ENCODE results near the gene ZNF136. TPM values are rescaled to one million over a fixed set of nuclear protein-coding genes. Genes with fewer than 3 reads are reported as not detected.
A peak's percentile ranks its signal among the peaks of the same experiment; 100 is the strongest.

Gene ZNF136
- total RNA-seq, 1 experiment from 2014 or later: 4.0 TPM

GRCh38 chr19:12159773-12160414 lies 3.0 kb upstream of the ZNF136 start:
- intact Hi-C loops (cut with micrococcal nuclease): loop anchor here (5.0 kb wide), 1 partner anchor 132 kb away; the partner anchor contains the start of gene ZNF44
- peaks cover 0 to 3% of the 10 kb centered on the region in 2 experiments; a peak in 1 of 4 replicates for H3K4me1 ChIP-seq (ENCODE audit: control insufficient read depth in 1 of 2, insufficient read depth in 2 of 2, low read length in 2 of 2)
- no peak overlapping the region for H3K4me3 ChIP-seq (replicated peaks in 1 of 2; ENCODE audit: low read depth in 1 of 2, low read length in 2 of 2)
- ChIA-PET RAD21 (ENCODE audit: low non-redundant PET in 1 of 2, low total read pairs in 2 of 2, uncharacterized antibody in 2 of 2, unreplicated experiment in 2 of 2) (no interaction called here), CTCF (no interaction called here), POLR2A (no interaction called here)
- ATAC-seq: no peak
- peaks cover 4 to 14% of the 10 kb centered on the region in 2 experiments; a peak in 2 of 4 replicates for H3K9me3 ChIP-seq (ENCODE audit: control insufficient read depth in 1 of 2, insufficient read depth in 1 of 2, low read depth in 1 of 2, low read length in 2 of 2)
- no peaks in the 10 kb centered on the region for H4K20me1 ChIP-seq (ENCODE audit: insufficient read depth)
- H3K36me3 ChIP-seq (ENCODE audit: control insufficient read depth in 1 of 2, insufficient read depth in 2 of 2, low read length in 2 of 2): no peaks in the 10 kb centered on the region
- no peak for DNase-seq (ENCODE audit: low read depth, low spot score)
- no peaks in the 10 kb centered on the region for H3K79me2 ChIP-seq (ENCODE audit: insufficient read depth, low read length)
- no peaks in the 10 kb centered on the region for H3K9me2 ChIP-seq (ENCODE audit: insufficient read depth)
- H3K9ac ChIP-seq (ENCODE audit: low read length): no peak overlapping the region
- H2AFZ ChIP-seq (ENCODE audit: low read depth, low read length, poor library complexity, severe bottlenecking): no peak overlapping the region
- no peak overlapping the region for H3K4me2 ChIP-seq (ENCODE audit: low read length)
- no peak overlapping the region for H3K27ac ChIP-seq (ENCODE audit: low read depth, low read length)
- TF ChIP-seq, protein P1, sequence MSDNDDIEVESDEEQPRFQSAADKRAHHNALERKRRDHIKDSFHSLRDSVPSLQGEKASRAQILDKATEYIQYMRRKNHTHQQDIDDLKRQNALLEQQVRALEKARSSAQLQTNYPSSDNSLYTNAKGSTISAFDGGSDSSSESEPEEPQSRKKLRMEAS (IDR thresholded peaks at IDR 0.05): no peak
- no peak for TF ChIP-seq ZNF274 (IDR thresholded peaks at IDR 0.05; ENCODE audit: low read depth, low read length)
- TF ChIP-seq EZH2 (IDR thresholded peaks at IDR 0.05): no peak
- TF ChIP-seq SIN3A (IDR thresholded peaks at IDR 0.05; ENCODE audit: low read depth): no peak
- no peak for TF ChIP-seq SRF (IDR thresholded peaks at IDR 0.05; ENCODE audit: low read depth)
- no peak for TF ChIP-seq YY1 (IDR thresholded peaks at IDR 0.05; ENCODE audit: extremely low read depth, insufficient replicate concordance, low read depth, low read length)
- no peak for TF ChIP-seq EZH2phosphoT487 (IDR thresholded peaks at IDR 0.05; ENCODE audit: borderline replicate concordance)
- no peak for TF ChIP-seq POLR2AphosphoS5 (IDR thresholded peaks at IDR 0.05; ENCODE audit: low read depth, low read length)
- TF ChIP-seq CBX3 (IDR thresholded peaks at IDR 0.05; ENCODE audit: low read depth): no peak
- no peak for TF ChIP-seq ELF1 (IDR thresholded peaks at IDR 0.05; ENCODE audit: borderline replicate concordance, low read depth)
- no peaks in the 10 kb centered on the region for H3K27me3 ChIP-seq (ENCODE audit: insufficient read depth, low read length)
- BruUV-seq (replicated peaks): no TSS peak

- RAD21 ChIA-PET (ENCODE audit: low non-redundant PET in 1 of 2, low total read pairs in 2 of 2, uncharacterized antibody in 2 of 2, unreplicated experiment in 2 of 2): no interaction called here
- POLR2A ChIA-PET: no interaction called here
- Histone ChIP-seq H3K9me3 (ENCODE audit: control insufficient read depth in 1 of 2, insufficient read depth in 1 of 2, low read depth in 1 of 2, low read length in 2 of 2) (peaks cover 5 to 13% of the 10 kb centered on the region in 2 experiments; a peak in 2 of 4 replicates), H3K4me1 (ENCODE audit: control insufficient read depth in 1 of 2, insufficient read depth in 2 of 2, low read length in 2 of 2) (peaks cover 0 to 3% of the 10 kb centered on the region in 2 experiments; a peak in 1 of 4 replicates), H3K27ac (ENCODE audit: low read depth, low read length) (peak overlapping the region; percentile 64; the same call in 1 of the 2 replicates), H3K9ac (ENCODE audit: low read length) (no peak overlapping the region; the same call in 1 of the 2 replicates), H3K4me2 (ENCODE audit: low read length) (peak overlapping the region; percentile 79), H2AFZ (ENCODE audit: low read depth, low read length, poor library complexity, severe bottlenecking) (peak overlapping the region; percentile 94), H3K36me3 (ENCODE audit: control insufficient read depth in 1 of 2, insufficient read depth in 2 of 2, low read length in 2 of 2) (no peaks in the 10 kb centered on the region), H3K27me3 (ENCODE audit: insufficient read depth, low read length) (no peaks in the 10 kb centered on the region), H4K20me1 (ENCODE audit: insufficient read depth) (no peaks in the 10 kb centered on the region), H3K79me2 (ENCODE audit: insufficient read depth, low read length) (no peaks in the 10 kb centered on the region; the same call in 1 of the 2 replicates), H3K4me3 (replicated peaks in 1 of 2; ENCODE audit: low read depth in 1 of 2, low read length in 2 of 2) (peak overlapping the region; percentile 76 to 80), H3K9me2 (ENCODE audit: insufficient read depth) (no peaks in the 10 kb centered on the region)
- CTCF ChIA-PET: no interaction called here
- BruUV-seq (replicated peaks): no TSS peak
- no peak for ATAC-seq
- no peak for DNase-seq (ENCODE audit: low read depth, low spot score)
- intact Hi-C loops (cut with micrococcal nuclease): loop anchor here (5.0 kb wide), 1 partner anchor 130 kb away; the partner anchor contains the start of gene ZNF44
- TF ChIP-seq REST (IDR thresholded peaks at IDR 0.05; ENCODE audit: low read depth) (no peak), ATF3 (IDR thresholded peaks at IDR 0.05) (no peak), POLR2AphosphoS5 (IDR thresholded peaks at IDR 0.05; ENCODE audit: low read depth, low read length) (no peak), EZH2phosphoT487 (IDR thresholded peaks at IDR 0.05; ENCODE audit: borderline replicate concordance) (no peak)
These were observed 399 bp upstream of the ZNF136 start for GRCh38 chr19:12162513-12162881.

Measured in HCT116 (cell line).